ENCODE results near the gene AHNAK.
"Not testable (repeated sequence)": the region's sequence is repeated elsewhere in the genome, so short reads cannot be mapped to it uniquely, and the experiment has no call there.

AHNAK gene

DNA sequence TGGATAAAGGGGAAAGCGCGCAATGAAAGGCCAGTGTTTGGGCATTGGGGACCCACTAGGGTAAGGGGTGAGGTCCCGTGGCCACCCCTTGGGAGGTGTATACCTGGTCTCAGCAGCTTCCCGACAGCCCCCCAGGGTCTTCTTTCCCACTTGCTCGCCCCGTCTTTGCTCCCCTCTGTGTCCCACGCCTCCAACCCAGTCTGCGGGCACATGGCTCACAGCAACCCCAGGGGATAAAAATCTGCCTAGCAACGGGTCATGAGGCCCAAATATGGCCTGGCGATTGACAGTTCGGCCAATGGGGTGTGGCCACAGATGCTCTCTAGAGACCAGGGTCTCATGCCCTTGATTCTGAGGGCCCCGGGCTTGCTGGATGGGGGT lies 41.6 kb downstream of the AHNAK start:
- no peak for DNase-seq (ENCODE audit: low spot score)
- TF ChIP-seq, protein P1, sequence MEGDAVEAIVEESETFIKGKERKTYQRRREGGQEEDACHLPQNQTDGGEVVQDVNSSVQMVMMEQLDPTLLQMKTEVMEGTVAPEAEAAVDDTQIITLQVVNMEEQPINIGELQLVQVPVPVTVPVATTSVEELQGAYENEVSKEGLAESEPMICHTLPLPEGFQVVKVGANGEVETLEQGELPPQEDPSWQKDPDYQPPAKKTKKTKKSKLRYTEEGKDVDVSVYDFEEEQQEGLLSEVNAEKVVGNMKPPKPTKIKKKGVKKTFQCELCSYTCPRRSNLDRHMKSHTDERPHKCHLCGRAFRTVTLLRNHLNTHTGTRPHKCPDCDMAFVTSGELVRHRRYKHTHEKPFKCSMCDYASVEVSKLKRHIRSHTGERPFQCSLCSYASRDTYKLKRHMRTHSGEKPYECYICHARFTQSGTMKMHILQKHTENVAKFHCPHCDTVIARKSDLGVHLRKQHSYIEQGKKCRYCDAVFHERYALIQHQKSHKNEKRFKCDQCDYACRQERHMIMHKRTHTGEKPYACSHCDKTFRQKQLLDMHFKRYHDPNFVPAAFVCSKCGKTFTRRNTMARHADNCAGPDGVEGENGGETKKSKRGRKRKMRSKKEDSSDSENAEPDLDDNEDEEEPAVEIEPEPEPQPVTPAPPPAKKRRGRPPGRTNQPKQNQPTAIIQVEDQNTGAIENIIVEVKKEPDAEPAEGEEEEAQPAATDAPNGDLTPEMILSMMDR (IDR thresholded peaks at IDR 0.05; ENCODE audit: extremely low read depth, insufficient read depth, missing control alignments) = no peak
- in situ Hi-C loops (cut with MboI; ENCODE audit: low pct_unique_long_range_greater_than_20kb, low sequenced_read_pairs, unreplicated experiment) = no loop called here

DNA sequence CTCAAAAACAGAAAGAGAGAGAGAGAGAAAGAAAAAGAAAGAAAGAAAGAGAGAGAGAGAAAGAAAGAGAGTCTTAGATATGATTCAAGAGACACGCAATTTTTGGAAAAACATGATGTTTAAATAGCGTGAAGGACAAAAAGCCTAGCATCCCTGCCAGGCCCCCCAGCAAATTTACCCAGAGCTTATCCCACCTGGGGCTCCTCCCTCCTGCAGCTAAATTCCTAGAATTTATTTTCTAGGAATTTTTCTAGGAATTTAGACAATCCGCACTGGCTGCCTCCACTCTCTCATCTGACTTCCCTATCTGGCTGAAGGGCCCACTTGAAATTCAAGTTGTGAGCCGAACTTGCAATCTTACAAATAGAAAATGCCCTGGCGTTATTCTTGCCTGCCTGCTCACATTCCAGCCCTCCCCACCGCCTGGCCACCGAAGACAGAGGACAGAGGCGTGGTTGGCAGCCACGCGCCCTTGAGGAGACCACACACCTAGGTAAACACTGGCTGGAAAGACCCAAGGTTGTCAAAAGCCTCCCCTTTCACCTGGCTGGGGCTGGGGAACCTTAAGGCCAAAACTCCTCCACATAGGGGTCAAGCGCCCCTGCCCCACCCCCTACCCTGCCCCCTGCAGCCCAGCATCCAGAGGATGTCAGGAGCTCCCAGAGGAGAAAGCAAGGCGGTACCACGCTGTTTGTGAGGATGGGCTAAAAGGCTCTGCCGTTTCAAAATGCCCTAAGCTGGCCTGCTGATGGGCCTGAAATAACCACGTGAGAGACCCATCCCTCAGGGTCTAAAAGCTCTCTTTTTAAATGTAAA lies 42.2 kb downstream of the AHNAK start:
- in situ Hi-C loops (cut with MboI; ENCODE audit: low pct_unique_long_range_greater_than_20kb, low sequenced_read_pairs, unreplicated experiment) = no loop called here
- TF ChIP-seq, protein P1 (IDR thresholded peaks at IDR 0.05; ENCODE audit: extremely low read depth, insufficient read depth, missing control alignments) = no peak
- no peak for DNase-seq (ENCODE audit: low spot score)

DNA sequence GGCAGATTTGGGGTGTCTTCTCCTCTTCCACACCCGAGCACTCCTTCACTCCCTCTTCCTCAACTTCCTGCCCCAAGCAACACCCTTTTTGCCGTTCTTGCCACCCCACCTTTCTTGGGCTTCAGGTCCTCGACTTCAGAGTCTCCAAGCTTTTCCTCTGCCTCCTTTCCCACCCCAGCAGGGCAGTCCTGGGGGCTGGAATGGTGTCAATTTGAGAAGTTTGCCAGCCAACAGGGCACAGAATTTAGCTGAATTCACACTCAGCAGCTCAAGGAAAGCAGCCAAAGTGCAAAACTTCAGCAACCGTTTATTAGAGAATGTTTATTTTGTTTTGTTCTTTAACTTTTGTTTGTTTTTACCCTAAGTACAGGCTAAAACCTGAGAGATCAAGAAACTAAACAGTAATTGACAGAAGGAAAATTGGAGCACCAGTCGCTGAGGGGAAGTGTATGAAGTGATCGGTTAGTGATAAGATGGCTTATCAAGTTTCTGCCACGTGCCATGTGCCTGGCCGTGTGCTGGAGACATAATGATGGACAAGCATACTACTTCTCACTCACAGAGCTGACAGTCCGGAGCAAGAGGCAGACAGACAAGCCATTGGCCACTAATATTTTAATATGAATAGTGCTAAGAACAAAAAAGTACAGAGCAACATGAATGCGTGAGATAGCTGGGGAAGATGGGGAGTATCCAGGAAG lies 44.4 kb downstream of the AHNAK start:
- no peak for DNase-seq (ENCODE audit: low spot score)
- in situ Hi-C loops (cut with MboI; ENCODE audit: low pct_unique_long_range_greater_than_20kb, low sequenced_read_pairs, unreplicated experiment) = no loop called here
- TF ChIP-seq, protein P1 (IDR thresholded peaks at IDR 0.05; ENCODE audit: extremely low read depth, insufficient read depth, missing control alignments) = no peak

DNA sequence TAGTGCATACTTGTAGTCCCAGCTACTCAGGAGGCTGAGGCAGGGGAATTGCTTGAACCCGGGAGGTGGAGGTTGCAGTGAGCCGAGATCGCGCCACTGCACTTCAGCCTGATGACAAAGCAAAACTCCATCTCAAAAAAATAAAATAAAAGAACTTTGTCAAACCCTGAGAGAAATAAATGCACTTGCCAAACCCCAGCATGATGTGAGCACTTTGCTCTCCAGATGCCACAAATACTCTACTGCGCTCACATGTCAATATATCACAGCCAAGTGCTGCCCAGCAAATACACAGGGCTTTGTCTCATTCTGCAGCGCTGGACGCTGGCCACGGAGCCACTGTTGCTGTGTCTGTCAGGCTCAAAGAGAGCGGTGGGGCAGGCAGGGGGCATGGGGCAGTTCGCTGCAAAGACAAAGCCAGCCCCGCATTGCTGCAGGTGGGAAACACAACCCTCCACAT lies 45.1 kb downstream of the AHNAK start:
- TF ChIP-seq, protein P1 (IDR thresholded peaks at IDR 0.05; ENCODE audit: extremely low read depth, insufficient read depth, missing control alignments) = no peak
- DNase-seq (ENCODE audit: low spot score) = no peak
- in situ Hi-C loops (cut with MboI; ENCODE audit: low pct_unique_long_range_greater_than_20kb, low sequenced_read_pairs, unreplicated experiment) = no loop called here

DNA sequence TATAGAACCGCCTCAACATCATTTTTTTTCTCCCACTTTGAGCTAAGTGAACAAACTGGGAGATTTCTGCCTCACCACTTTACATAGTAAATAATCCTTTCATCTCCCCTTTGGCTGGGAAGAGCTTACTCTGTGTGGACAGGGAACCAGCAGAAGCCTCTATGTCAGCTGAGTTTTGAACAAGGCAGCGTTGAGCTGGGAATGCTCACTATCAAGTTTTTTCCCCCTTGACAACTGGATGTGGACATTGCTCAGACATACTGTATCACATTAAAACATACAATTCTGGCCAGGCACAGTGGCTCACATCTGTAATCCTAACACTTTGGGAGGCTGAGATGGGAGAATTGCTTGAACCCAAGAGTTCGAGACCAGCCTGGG lies 46.0 kb downstream of the AHNAK start:
- in situ Hi-C loops (cut with MboI; ENCODE audit: low pct_unique_long_range_greater_than_20kb, low sequenced_read_pairs, unreplicated experiment) = no loop called here
- TF ChIP-seq, protein P1 (IDR thresholded peaks at IDR 0.05; ENCODE audit: extremely low read depth, insufficient read depth, missing control alignments) = no peak

DNA sequence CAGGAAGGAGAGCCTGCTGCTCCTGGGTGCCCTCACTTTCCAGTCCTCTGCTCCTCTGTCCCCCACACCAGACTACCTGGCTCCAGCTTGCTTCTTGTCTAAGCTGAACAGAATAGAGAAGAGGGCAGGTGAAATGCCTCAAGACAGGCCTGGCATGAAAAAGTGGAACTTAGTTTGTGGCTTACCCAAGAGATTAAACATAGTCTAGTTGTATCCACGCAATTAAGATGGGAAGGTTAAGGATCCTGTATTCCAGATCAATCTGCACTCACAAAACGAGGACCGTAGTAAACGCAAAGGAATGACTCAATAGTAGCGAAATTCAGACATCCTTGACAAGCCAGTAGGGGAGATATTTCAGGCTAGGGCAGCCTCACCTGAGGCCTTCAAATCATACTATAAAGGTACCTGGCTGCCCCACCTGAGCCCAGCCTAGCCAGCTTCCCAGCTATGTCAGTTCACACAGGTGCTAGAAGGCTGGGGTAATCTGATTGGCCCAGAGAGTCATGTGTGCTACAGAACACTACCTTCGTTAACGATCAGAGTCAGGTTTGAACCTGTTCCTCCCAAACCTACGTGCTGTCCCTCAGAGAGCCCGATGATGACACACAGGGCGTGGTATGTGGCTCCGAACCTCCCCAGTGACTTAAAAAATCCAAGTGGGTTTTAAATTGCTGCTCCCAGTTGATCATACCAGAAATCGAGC lies 46.5 kb downstream of the AHNAK start:
- no peak for DNase-seq (ENCODE audit: low spot score)
- TF ChIP-seq, protein P1 (IDR thresholded peaks at IDR 0.05; ENCODE audit: extremely low read depth, insufficient read depth, missing control alignments) = no peak
- in situ Hi-C loops (cut with MboI; ENCODE audit: low pct_unique_long_range_greater_than_20kb, low sequenced_read_pairs, unreplicated experiment) = no loop called here

More for the DNA sequence above, 46.0 kb downstream of the AHNAK start:
- DNase-seq (ENCODE audit: low spot score) = no peak

DNA sequence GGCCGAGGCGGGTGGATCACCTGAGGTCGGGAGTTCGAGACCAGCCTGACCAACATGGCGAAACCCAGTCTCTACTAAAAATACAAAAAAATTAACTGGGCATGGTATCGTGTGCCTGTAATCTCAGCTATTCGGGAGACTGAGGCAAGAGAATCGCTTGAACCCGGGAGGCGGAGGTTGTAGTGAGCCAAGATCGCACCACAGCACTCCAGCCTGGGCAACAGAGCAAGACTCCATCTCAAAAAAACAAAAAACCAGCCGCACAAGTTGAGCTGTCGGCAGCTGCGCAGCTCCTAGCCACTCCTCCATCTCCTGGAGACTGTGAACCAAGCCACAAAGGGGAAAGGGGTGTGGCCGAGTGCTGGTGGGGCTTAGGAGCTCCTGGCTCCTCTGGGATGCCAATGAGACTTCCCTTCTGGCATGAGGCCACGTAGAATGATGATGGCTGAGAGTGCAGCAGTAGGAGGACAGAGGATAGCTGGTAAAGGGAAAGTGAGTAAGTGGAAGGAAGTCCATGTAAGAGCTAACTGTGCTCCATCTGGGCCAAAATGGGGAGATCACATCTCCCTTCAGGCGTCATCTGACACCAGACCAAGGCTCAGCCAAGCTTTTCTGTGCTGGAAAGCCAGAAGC lies 47.2 kb downstream of the AHNAK start:
- not testable (repeated sequence) for DNase-seq (ENCODE audit: low spot score)

More for the DNA sequence above, 47.2 kb downstream of the AHNAK start:
- in situ Hi-C loops (cut with MboI; ENCODE audit: low pct_unique_long_range_greater_than_20kb, low sequenced_read_pairs, unreplicated experiment) = not testable (repeated sequence)

Data from GM13977 (cell line).